Suprapubic skin (tissue), 4 donors: ENCODE data around the gene ADAMTS8. TPM values are rescaled to one million over a fixed set of nuclear protein-coding genes. Genes with fewer than 3 reads are reported as not detected.

Source experiments
- DNase-seq, 2 donors: peaks; one replicate each; pipeline ENCODE4 v3.0.0-alpha.2; 2019; ENCODE audit warnings: low spot score in 2 of 2
- H3K27ac ChIP-seq: fragments of 200-600 bp; sonication (generic); one replicate; pipeline ENCODE4 v1.5.1; 2019
- H3K27me3 ChIP-seq: fragments of 200-600 bp; sonication (generic); one replicate; pipeline ENCODE4 v1.5.1; 2019
- H3K36me3 ChIP-seq: fragments of 200-600 bp; sonication (generic); one replicate; pipeline ENCODE4 v1.5.1; 2019
- H3K4me1 ChIP-seq: fragments of 200-600 bp; sonication (generic); one replicate; pipeline ENCODE4 v1.5.1; 2019
- H3K4me3 ChIP-seq: fragments of 200-600 bp; sonication (generic); one replicate; pipeline ENCODE4 v1.5.1; 2019; ENCODE audit warnings: mild to moderate bottlenecking
- H3K9me3 ChIP-seq: fragments of 200-600 bp; sonication (generic); one replicate; pipeline ENCODE4 v1.5.1; 2019
- CTCF ChIP-seq, 2 donors: fragments of 200-600 bp in 1 of 2; fragments of 450-650 bp in 1 of 2; sonication (generic) in 1 of 2; IDR thresholded peaks; one replicate each; pipeline ENCODE4 v1.5.1; 2016 to 2019; ENCODE audit warnings: antibody characterized with exemption in 2 of 2, mild to moderate bottlenecking in 1 of 2, moderate library complexity in 1 of 2
- EP300 ChIP-seq: sonication (generic); formaldehyde crosslinking; IDR thresholded peaks from one replicate; pipeline ENCODE4 v1.6.1; 2017; ENCODE audit warnings: antibody characterized with exemption
- POLR2A ChIP-seq, 2 donors: fragments of 450-650 bp; IDR thresholded peaks; one replicate each; pipeline ENCODE4 v1.6.1; 2017; ENCODE audit warnings: antibody characterized with exemption in 2 of 2, mild to moderate bottlenecking in 2 of 2, moderate library complexity in 2 of 2
- POLR2AphosphoS5 ChIP-seq, 3 donors: sonication (generic); formaldehyde crosslinking; IDR thresholded peaks; one replicate each; pipeline ENCODE4 v1.6.1; 2017; ENCODE audit warnings: antibody characterized with exemption in 3 of 3
- WGBS: methylation state at CpG from one replicate; pipeline ENCODE4 v1.1.5; 2018; 5-methylcytosine and 5-hydroxymethylcytosine counted together
- total RNA-seq, 4 donors: library from RNA; depleted of rRNA; stranded (reverse); fragments of >200 nt; gene quantifications; one replicate each; pipeline ENCODE4 v1.1.0, GENCODE V29; 2016

Gene ADAMTS8
- total RNA-seq, 4 donors from 2014 or later, result 0.30 to 0.72 (median 0.65) TPM

DNA sequence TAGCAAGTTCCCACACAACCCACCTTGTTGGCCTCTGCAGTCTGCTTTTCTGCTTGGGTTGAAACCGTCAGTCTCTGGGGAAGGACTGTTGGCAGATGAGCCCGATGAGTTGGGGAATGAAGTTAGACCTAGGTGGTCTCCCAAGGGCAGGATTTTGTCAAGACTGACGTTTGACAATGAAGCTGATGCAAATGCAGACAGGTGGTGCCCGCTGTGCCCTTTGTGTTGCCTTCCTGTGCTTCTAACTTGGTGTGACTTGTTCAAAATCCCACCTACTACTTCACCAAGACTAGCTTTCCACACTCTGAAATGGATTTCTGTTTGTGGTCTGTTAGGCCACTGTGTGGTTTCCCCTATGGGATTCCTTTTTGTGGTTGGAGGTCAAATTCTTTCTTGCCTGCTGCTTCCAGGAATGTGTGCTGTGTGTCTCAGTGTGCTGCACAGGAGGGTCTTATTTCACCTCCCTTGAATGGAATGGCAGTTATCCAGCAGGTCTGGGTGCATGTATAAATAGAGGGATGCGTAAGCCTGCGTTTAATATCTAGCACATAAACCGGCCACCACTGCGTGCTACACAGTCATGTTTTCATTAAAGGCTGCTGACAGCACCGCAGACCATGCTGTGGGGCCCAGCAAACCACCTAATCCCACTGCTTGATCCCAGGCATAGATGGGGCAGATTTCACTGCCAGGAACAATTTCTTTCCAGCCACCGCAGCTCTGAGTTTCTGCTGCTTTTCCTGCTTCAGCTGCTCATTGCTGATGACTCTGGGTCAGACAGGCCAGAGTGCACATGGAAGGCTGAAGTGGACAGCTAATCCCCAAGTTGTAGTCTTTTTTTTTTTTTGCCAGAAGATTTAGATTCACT is 44.8 kb downstream of the ADAMTS8 start:
- WGBS, result 69% methylated on average over 9 of the region's 10 CpGs

GRCh38 chr11:130381317-130381716 is 47.1 kb downstream of the ADAMTS8 start:
- Histone ChIP-seq H3K9me3 (no peaks in the 10 kb centered on the region), H3K27me3 (no peaks in the 10 kb centered on the region)
- no peak for TF ChIP-seq POLR2AphosphoS5 (IDR thresholded peaks at IDR 0.05)
- TF ChIP-seq EP300, result no peak
- TF ChIP-seq CTCF (IDR thresholded peaks at IDR 0.05), result no peak
- no peak for TF ChIP-seq POLR2A (IDR thresholded peaks at IDR 0.05)

More for the DNA sequence above, 44.8 kb downstream of the ADAMTS8 start:
- no peaks in the 10 kb centered on the region for H3K9me3 ChIP-seq
- TF ChIP-seq POLR2AphosphoS5 (IDR thresholded peaks at IDR 0.05), result no peak
- TF ChIP-seq EP300, result no peak
- no peak for TF ChIP-seq CTCF (IDR thresholded peaks at IDR 0.05)
- no peak for TF ChIP-seq POLR2A (IDR thresholded peaks at IDR 0.05)
- no peaks in the 10 kb centered on the region for H3K27me3 ChIP-seq
- DNase-seq, result no peak
- no peaks in the 10 kb centered on the region for H3K36me3 ChIP-seq
- no peak overlapping the region for H3K4me3 ChIP-seq
- H3K4me1 ChIP-seq, result no peaks in the 10 kb centered on the region
- H3K27ac ChIP-seq, result no peak overlapping the region

DNA sequence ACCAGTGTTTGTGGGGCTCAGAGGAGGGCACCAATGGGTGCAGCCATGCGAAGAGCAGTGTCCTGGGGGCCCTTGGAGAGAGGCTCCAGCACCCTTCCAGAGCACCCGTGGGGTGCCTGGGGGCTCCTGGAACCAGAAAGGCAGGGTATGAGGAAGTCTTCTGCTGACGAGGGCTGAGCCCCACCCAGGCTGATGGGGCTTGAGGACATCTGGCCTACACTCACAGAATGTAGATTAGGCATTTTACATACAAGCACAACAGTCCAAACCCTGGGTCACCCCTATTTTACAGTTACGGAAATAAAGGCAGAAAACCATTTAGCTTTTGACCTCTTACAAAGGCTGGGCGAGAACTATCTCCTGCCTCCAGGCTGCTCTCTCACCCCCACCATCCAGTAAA is 47.6 kb downstream of the ADAMTS8 start:
- Histone ChIP-seq H3K27ac (no peak overlapping the region), H3K4me1 (no peaks in the 10 kb centered on the region), H3K36me3 (no peaks in the 10 kb centered on the region), H3K9me3 (no peaks in the 10 kb centered on the region), H3K4me3 (no peak overlapping the region), H3K27me3 (no peaks in the 10 kb centered on the region)
- no peak for DNase-seq
- 71% methylated on average over 5 of the region's 5 CpGs for WGBS
- TF ChIP-seq EP300 (no peak), POLR2AphosphoS5 (IDR thresholded peaks at IDR 0.05) (no peak), CTCF (IDR thresholded peaks at IDR 0.05) (no peak), POLR2A (IDR thresholded peaks at IDR 0.05) (no peak)

More at GRCh38 chr11:130381317-130381716, 47.1 kb downstream of the ADAMTS8 start:
- no peak for DNase-seq
- no peaks in the 10 kb centered on the region for H3K36me3 ChIP-seq
- H3K4me1 ChIP-seq, result no peaks in the 10 kb centered on the region
- no peak overlapping the region for H3K27ac ChIP-seq
- H3K4me3 ChIP-seq, result no peak overlapping the region
- WGBS, result 59% methylated on average over 7 of the region's 7 CpGs

DNA sequence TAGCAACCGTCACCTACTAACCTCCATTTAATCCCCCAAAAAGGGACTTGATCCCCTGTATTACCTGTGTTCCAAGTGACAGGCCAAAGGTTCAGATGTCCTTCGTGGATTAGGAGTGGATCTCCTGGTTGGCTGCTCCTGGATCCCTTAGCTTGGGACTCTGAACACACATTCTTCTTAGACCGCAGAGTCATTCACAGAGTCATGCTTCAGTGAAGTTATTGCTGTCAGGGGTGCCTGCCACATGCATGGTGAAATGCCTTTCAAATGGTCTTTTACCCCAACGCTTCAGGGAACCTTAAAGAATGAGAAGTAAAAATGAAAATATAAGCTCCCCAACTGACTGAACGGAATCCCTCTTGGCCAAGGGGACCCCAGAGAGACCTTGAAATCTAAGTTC is 49.1 kb downstream of the ADAMTS8 start:
- no peak for TF ChIP-seq POLR2AphosphoS5 (IDR thresholded peaks at IDR 0.05)
- TF ChIP-seq EP300, result no peak
- TF ChIP-seq POLR2A (IDR thresholded peaks at IDR 0.05), result no peak
- no peak for TF ChIP-seq CTCF (IDR thresholded peaks at IDR 0.05)
- no peak overlapping the region for H3K4me3 ChIP-seq
- no peak for DNase-seq

GRCh38 chr11:130370845-130371590 is 57.4 kb downstream of the ADAMTS8 start:
- Histone ChIP-seq H3K9me3 (no peaks in the 10 kb centered on the region), H3K27ac (no peak overlapping the region), H3K4me1 (no peaks in the 10 kb centered on the region), H3K4me3 (no peak overlapping the region), H3K36me3 (no peaks in the 10 kb centered on the region), H3K27me3 (no peaks in the 10 kb centered on the region)
- 67% methylated on average over 10 of the region's 10 CpGs for WGBS
- no peak for TF ChIP-seq POLR2A (IDR thresholded peaks at IDR 0.05)
- no peak for TF ChIP-seq EP300
- TF ChIP-seq POLR2AphosphoS5 (IDR thresholded peaks at IDR 0.05), result no peak
- TF ChIP-seq CTCF (IDR thresholded peaks at IDR 0.05), result no peak
- no peak for DNase-seq

More for the DNA sequence above, 49.1 kb downstream of the ADAMTS8 start:
- Histone ChIP-seq H3K36me3 (no peaks in the 10 kb centered on the region), H3K27ac (no peak overlapping the region), H3K27me3 (no peaks in the 10 kb centered on the region), H3K4me1 (no peaks in the 10 kb centered on the region), H3K9me3 (no peaks in the 10 kb centered on the region)
- WGBS, result 88% methylated on average over 5 of the region's 5 CpGs
